ENCODE measurements around the gene DNPH1. TPM values are rescaled to one million over a fixed set of nuclear protein-coding genes. Genes with fewer than 3 reads are reported as not detected.

Gene DNPH1
- polyA plus RNA-seq (2011; rRNA removed) (51.4 and 63.2 TPM in 2 replicates), polyA plus RNA-seq (2017; fragmentation: RNase III; extraction: RNeasy Plus Mini Kit Qiagen cat#74134 plus additional on column Dnase treatment) (77.5 to 82.0 TPM (median 80.2 TPM) in 3 replicates), polyA minus RNA-seq (2011; rRNA and poly(A)+ RNA removed) (13.6 and 14.4 TPM in 2 replicates)
- polyA plus RNA-seq (2012; cell fraction: cytosol; rRNA removed) = 217 and 240 TPM in 2 replicates
- polyA plus RNA-seq (2012; cell fraction: nucleus; rRNA removed) = 158 TPM in 2 replicates

GRCh38 chr6:43228951-43229802 lies at the start of gene DNPH1:
Gene DNPH1, minus strand, starts transcription at chr6:43229481. Its CDS starts 25 bp downstream, at chr6:43229456.
- peak within 1 kb of the TSS; percentile 67 for H3K4me2 ChIP-seq
- peak; percentile 53 to 59 for DNase-seq (ENCODE audit: low read depth in 1 of 2, low spot score in 1 of 2)
- no peaks in the 10 kb centered on the region for H3K9me3 ChIP-seq
- TF ChIP-seq, protein P1, sequence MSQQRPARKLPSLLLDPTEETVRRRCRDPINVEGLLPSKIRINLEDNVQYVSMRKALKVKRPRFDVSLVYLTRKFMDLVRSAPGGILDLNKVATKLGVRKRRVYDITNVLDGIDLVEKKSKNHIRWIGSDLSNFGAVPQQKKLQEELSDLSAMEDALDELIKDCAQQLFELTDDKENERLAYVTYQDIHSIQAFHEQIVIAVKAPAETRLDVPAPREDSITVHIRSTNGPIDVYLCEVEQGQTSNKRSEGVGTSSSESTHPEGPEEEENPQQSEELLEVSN (IDR thresholded peaks at IDR 0.05; ENCODE audit: borderline replicate concordance, low read depth) = peak; percentile 71
- TF ChIP-seq MAFK (IDR thresholded peaks at IDR 0.05; ENCODE audit: partially characterized antibody) (peak; percentile 58), NFE2L2 (conservative IDR thresholded peaks at IDR 0.05; ENCODE audit: low read length) (no peak), RFX5 (IDR thresholded peaks at IDR 0.05) (no peak), NPAS2 (CRISPR knock-in tag; IDR thresholded peaks at IDR 0.05; ENCODE audit: borderline replicate concordance) (peak; percentile 92), HMGXB4 (CRISPR knock-in tag; IDR thresholded peaks at IDR 0.05; ENCODE audit: borderline replicate concordance) (peak; percentile 47; the same call in 1 of the 2 replicates), KDM5A (IDR thresholded peaks at IDR 0.05) (no peak), POLR2A (IDR thresholded peaks at IDR 0.05; ENCODE audit: low read length) (peak; percentile 61), BCL3 (IDR thresholded peaks at IDR 0.05) (no peak), RARB (CRISPR knock-in tag; IDR thresholded peaks at IDR 0.05) (no peak), SMC3 (IDR thresholded peaks at IDR 0.05) (peak; percentile 65), FOXS1 (CRISPR knock-in tag; IDR thresholded peaks at IDR 0.05) (no peak), RAD21 (conservative IDR thresholded peaks at IDR 0.05 in 1 of 2, IDR thresholded peaks at IDR 0.05 in 1 of 2) (peak in 1 of 2 experiments; percentile 46; a peak in 4 of 5 replicates), CTCF (IDR thresholded peaks at IDR 0.05) (peak; percentile 81), HOXB5 (CRISPR knock-in tag; IDR thresholded peaks at IDR 0.05) (no peak), NR3C1 (IDR thresholded peaks at IDR 0.05) (no peak), RNF2 (IDR thresholded peaks at IDR 0.05; ENCODE audit: borderline replicate concordance, low read depth) (no peak), EHMT2 (IDR thresholded peaks at IDR 0.05; ENCODE audit: low read depth) (no peak), PHF8 (IDR thresholded peaks at IDR 0.05; ENCODE audit: borderline replicate concordance, low read depth) (peak; percentile 42; the same call in 1 of the 2 replicates), JUNB (IDR thresholded peaks at IDR 0.05) (no peak), SREBF2 (IDR thresholded peaks at IDR 0.05) (no peak), JUN (IDR thresholded peaks at IDR 0.05) (peak; percentile 38 to 77; a peak in 3 of 5 replicates), HEYL (CRISPR knock-in tag; IDR thresholded peaks at IDR 0.05) (no peak), FOSL2 (IDR thresholded peaks at IDR 0.05) (no peak), FOSL2 (CRISPR knock-in tag; IDR thresholded peaks at IDR 0.05) (no peak), MYC (IDR thresholded peaks at IDR 0.05; ENCODE audit: borderline replicate concordance, low read length) (no peak; the same call in 1 of the 2 replicates)
- TF ChIP-seq, protein P2, sequence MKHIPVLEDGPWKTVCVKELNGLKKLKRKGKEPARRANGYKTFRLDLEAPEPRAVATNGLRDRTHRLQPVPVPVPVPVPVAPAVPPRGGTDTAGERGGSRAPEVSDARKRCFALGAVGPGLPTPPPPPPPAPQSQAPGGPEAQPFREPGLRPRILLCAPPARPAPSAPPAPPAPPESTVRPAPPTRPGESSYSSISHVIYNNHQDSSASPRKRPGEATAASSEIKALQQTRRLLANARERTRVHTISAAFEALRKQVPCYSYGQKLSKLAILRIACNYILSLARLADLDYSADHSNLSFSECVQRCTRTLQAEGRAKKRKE (CRISPR knock-in tag; IDR thresholded peaks at IDR 0.05; ENCODE audit: low read depth) = no peak
- TF ChIP-seq, protein P3, sequence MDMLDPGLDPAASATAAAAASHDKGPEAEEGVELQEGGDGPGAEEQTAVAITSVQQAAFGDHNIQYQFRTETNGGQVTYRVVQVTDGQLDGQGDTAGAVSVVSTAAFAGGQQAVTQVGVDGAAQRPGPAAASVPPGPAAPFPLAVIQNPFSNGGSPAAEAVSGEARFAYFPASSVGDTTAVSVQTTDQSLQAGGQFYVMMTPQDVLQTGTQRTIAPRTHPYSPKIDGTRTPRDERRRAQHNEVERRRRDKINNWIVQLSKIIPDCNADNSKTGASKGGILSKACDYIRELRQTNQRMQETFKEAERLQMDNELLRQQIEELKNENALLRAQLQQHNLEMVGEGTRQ (IDR thresholded peaks at IDR 0.05) = peak; percentile 75
- TF ChIP-seq, protein P4, sequence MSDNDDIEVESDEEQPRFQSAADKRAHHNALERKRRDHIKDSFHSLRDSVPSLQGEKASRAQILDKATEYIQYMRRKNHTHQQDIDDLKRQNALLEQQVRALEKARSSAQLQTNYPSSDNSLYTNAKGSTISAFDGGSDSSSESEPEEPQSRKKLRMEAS (IDR thresholded peaks at IDR 0.05) = peak; percentile 92
- ChIA-PET CTCF (interaction anchor here (0.7 to 3.9 kb wide), 43 partner anchors 9 to 283 kb away, joined by 3 to 38 read pairs (median 4); partner anchors contain the start of genes LRRC73 and TTBK1), POLR2A (interaction anchor here (0.6 to 1.1 kb wide), 3 partner anchors 18 to 229 kb away, joined by 3 to 8 read pairs (median 4); no protein-coding TSS in a partner anchor)
- FAIRE-seq = no peak
- peak within 1 kb of the TSS; percentile 90 to 97 for H3K27ac ChIP-seq
- H3K4me1 ChIP-seq = peaks cover 3% of the 10 kb centered on the region; the same call in 1 of the 3 replicates
- ATAC-seq = peak; percentile 95 to 97
- 24% methylated on average over 15 of the region's 82 CpGs for WGBS (ENCODE audit: missing lambda C conversion rate)
- peak within 1 kb of the TSS; percentile 81 for H3K4me3 ChIP-seq
